GM12874 (cell line): ENCODE data around the gene FHL3.

ENCODE experiments used
- CTCF ChIP-seq: IDR thresholded peaks from 2 replicates; pipeline ENCODE4 v1.5.1; 2011; ENCODE audit warnings: low read depth, mild to moderate bottlenecking, control low read depth, low read length, moderate library complexity; ENCODE audit not compliant: insufficient read depth

FHL3 gene

DNA sequence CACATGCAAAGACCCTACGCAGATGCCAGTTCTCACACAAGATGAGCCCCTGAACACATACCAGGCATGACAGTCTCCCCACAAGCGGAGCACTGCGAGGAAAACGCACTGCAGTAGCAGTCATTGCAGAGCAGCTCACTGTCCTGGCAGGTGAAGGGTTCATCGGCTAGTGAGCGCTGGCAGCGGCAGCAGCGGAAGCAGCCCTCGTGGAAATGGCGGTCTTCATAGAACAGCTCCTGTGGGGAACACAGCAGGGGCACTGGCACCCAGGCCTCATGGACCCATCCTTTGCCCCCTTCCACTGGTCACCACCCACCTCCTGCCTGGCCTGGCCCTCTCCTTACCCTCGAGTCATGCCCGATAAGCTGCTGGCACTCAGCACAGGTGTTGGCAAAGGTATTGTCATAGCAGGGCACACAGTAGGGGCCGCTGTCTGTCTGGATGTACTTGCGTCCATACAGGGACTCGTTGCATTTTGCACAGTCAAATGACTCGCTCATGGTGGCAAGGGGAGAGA is 6.3 kb downstream of the FHL3 start:
- no peak for TF ChIP-seq CTCF

GRCh38 chr1:37998089-37998808 is 7.1 kb downstream of the FHL3 start:
- no peak for TF ChIP-seq CTCF

- no peak for TF ChIP-seq CTCF
Observed at GRCh38 chr1:37997256-37998088, 7.8 kb downstream of the FHL3 start.

DNA sequence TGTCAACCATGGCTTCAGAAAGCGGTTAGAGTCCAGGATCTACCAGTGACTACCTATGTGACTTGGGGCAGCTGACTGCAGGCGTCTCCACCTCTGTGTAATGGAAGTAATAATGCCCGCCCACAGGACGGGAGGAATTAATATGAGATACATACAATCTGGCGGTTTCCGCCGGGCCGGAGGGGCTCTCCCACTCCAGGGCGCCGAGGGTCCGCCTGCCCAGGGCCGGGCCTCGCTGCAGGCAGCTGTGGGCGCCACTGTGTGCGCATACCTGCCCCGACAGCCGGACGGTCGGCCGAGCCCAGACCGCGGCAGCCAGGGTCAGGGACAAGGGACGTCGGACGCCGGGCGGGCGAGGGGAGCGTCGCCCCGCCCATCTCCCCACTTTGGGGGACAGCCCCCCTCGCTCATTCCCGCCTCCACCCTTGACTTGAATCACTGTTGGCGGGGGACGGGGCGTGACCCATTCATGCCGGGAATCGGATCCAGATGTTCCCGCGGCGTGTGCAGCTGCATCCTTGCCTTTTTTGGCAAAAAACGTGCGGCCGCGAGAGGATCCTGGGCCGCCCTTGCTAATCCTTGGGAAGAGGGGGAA is 9.5 kb downstream of the FHL3 start:
- no peak for TF ChIP-seq CTCF

DNA sequence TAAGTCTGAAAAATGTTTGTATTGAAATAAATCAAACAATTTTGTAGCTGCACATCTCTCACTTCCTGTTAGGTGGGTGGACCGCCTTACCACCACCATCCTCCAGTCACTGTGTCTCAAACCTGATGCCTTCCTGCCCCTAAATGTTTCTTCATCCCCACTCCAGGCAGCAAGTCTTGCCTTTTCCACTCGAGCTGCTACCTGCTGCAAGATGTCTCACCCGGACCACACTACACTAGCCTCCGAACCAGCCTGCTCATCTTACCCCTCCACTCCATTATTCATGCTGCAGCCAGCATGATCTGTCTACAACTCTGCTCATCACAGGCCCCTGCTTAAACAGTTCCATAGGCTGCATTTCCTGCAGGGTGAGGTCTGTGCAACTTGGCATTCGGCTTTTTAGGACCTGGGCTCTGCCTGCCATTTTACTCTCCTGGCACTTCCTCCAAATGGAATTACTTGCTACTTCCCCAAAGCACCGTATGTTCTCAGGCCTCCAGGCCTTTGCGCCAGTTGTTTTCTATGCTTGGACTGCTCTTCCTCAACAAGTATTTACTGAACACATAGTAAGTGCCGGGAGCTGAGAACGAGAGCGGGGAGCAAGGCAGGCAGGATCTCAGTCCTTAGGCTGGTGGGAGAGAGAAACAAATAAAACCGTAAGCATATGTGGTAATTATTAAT is 10.3 kb downstream of the FHL3 start:
- TF ChIP-seq CTCF = no peak

- TF ChIP-seq CTCF = no peak
Observed at GRCh38 chr1:37989361-37989930, 15.9 kb downstream of the FHL3 start.
